GM23338 (cell line): ENCODE measurements around the gene MBD3L5. TPM values are rescaled to one million over a fixed set of nuclear protein-coding genes. Genes with fewer than 3 reads are reported as not detected.

Source experiments
- ATAC-seq: fragments of 200-7000 bp; cut with Tn5 transposase; 3 replicates; pipeline ENCODE4 v1.9.1; 2020
- DNase-seq: peaks from one replicate; pipeline ENCODE4 v3.0.0-alpha.2; 2015; ENCODE audit warnings: low spot score
- H2AFZ ChIP-seq: fragments of 200-600 bp; sonication (generic); 2 replicates; pipeline ENCODE4 v1.8.0; 2016; ENCODE audit warnings: antibody characterized with exemption, mild to moderate bottlenecking, moderate library complexity
- H3F3A ChIP-seq: fragments of 200-600 bp; sonication (generic); replicated peaks from 2 replicates; pipeline ENCODE4 v1.8.0; 2017; ENCODE audit warnings: antibody characterized with exemption, mixed run types, low read depth
- H3K27ac ChIP-seq: fragments of 200-600 bp; sonication (generic); 2 replicates; pipeline ENCODE4 v1.6.1; 2016; ENCODE audit warnings: low read depth
- H3K27me3 ChIP-seq: fragments of 200-600 bp; sonication (generic); 2 replicates; pipeline ENCODE4 v1.8.0; 2016; ENCODE audit warnings: mild to moderate bottlenecking, mixed run types, moderate library complexity; ENCODE audit not compliant: insufficient read depth
- H3K36me3 ChIP-seq: fragments of 200-600 bp; sonication (generic); 2 replicates; pipeline ENCODE4 v1.8.0; 2016; ENCODE audit warnings: mild to moderate bottlenecking; ENCODE audit not compliant: insufficient read depth
- H3K4me1 ChIP-seq: fragments of 200-600 bp; sonication (generic); 2 replicates; pipeline ENCODE4 v1.8.0; 2016; ENCODE audit warnings: mild to moderate bottlenecking, moderate library complexity; ENCODE audit not compliant: insufficient read depth
- H3K4me2 ChIP-seq: fragments of 200-600 bp; sonication (generic); 2 replicates; pipeline ENCODE4 v1.7.1; 2017; ENCODE audit warnings: mixed run types
- H3K4me3 ChIP-seq: fragments of 200-600 bp; sonication (generic); 2 replicates; pipeline ENCODE4 v1.6.1; 2016; ENCODE audit warnings: mixed run types
- H3K79me2 ChIP-seq: fragments of 200-600 bp; sonication (generic); replicated peaks from 2 replicates; pipeline ENCODE4 v1.8.0; 2017; ENCODE audit warnings: mild to moderate bottlenecking; ENCODE audit not compliant: insufficient read depth
- H3K9me2 ChIP-seq: fragments of 200-600 bp; sonication (generic); 2 replicates; pipeline ENCODE4 v1.8.0; 2017; ENCODE audit not compliant: insufficient read depth
- H4K20me1 ChIP-seq: fragments of 200-600 bp; sonication (generic); replicated peaks from 2 replicates; pipeline ENCODE4 v1.8.0; 2017; ENCODE audit warnings: mild to moderate bottlenecking; ENCODE audit not compliant: insufficient read depth
- H3K27ac Mint-ChIP-seq: 2 replicates; pipeline ENCODE4 v1.8.0; 2020; ENCODE audit warnings: inconsistent platforms, mild to moderate bottlenecking, moderate library complexity, mixed read lengths
- H3K27me3 Mint-ChIP-seq: 3 replicates; pipeline ENCODE4 v1.8.0; 2022; ENCODE audit warnings: low read depth, mild to moderate bottlenecking, moderate library complexity, mixed read lengths, inconsistent platforms; ENCODE audit not compliant: insufficient read depth, poor library complexity
- H3K36me3 Mint-ChIP-seq: 3 replicates; pipeline ENCODE4 v1.8.0; 2021; ENCODE audit warnings: low read depth, mild to moderate bottlenecking, inconsistent platforms, moderate library complexity, mixed read lengths
- H3K4me1 Mint-ChIP-seq: 3 replicates; pipeline ENCODE4 v1.8.0; 2020; ENCODE audit warnings: mild to moderate bottlenecking, inconsistent platforms, mixed read lengths
- H3K4me3 Mint-ChIP-seq: 3 replicates; pipeline ENCODE4 v1.8.0; 2021; ENCODE audit warnings: moderate library complexity, mild to moderate bottlenecking, inconsistent platforms, mixed read lengths
- H3K9me3 Mint-ChIP-seq: 3 replicates; pipeline ENCODE4 v1.8.0; 2020; ENCODE audit warnings: moderate library complexity, mild to moderate bottlenecking, inconsistent platforms, mixed read lengths
- CREB1 ChIP-seq: fragments of 250-450 bp; sonication (Bioruptor Pico); IDR thresholded peaks from 2 replicates; pipeline ENCODE4 v1.5.0; 2020; ENCODE audit warnings: low read depth, mild to moderate bottlenecking, moderate library complexity
- CTCF ChIP-seq, 2 experiments: fragments of 200-600 bp in 1 of 2; sonication (generic) in 1 of 2; conservative IDR thresholded peaks; 2 replicates each; pipeline versions ENCODE4 v1.5.1 to v1.6.1; 2016 to 2017; ENCODE audit warnings: antibody characterized with exemption in 2 of 2, low read depth in 2 of 2, mild to moderate bottlenecking in 2 of 2, moderate library complexity in 1 of 2
- ETS1 ChIP-seq: IDR thresholded peaks from 2 replicates; pipeline ENCODE4 v1.6.1; 2016; ENCODE audit warnings: antibody characterized with exemption
- JUNB ChIP-seq: IDR thresholded peaks from one replicate; pipeline ENCODE4 v1.6.1; 2016; ENCODE audit warnings: antibody characterized with exemption; ENCODE audit not compliant: unreplicated experiment
- NANOG ChIP-seq: IDR thresholded peaks from 2 replicates; pipeline ENCODE4 v1.6.1; 2016; ENCODE audit warnings: antibody characterized with exemption, borderline replicate concordance
- POLR2AphosphoS5 ChIP-seq: IDR thresholded peaks from 2 replicates; pipeline ENCODE4 v1.6.1; 2016; ENCODE audit warnings: antibody characterized with exemption, low read depth
- REST ChIP-seq: IDR thresholded peaks from one replicate; pipeline ENCODE4 v1.6.1; 2018; ENCODE audit warnings: antibody characterized with exemption; ENCODE audit not compliant: unreplicated experiment
- ZNF114 ChIP-seq: fragments of 250-450 bp; sonication (Bioruptor Pico); IDR thresholded peaks from 2 replicates; pipeline ENCODE4 v1.5.0; 2020; ENCODE audit warnings: mild to moderate bottlenecking, moderate library complexity
- ZNF331 ChIP-seq: fragments of 250-450 bp; sonication (Bioruptor Pico); IDR thresholded peaks from 2 replicates; pipeline ENCODE4 v1.5.0; 2020; ENCODE audit warnings: low read depth, mild to moderate bottlenecking, moderate library complexity
- polyA plus RNA-seq: library from polyadenylated mRNA; unstranded; fragments of >200 nt; fragmentation: Nextera tagmentation; extraction: Ambion mirVana; gene quantifications from 2 replicates; pipeline ENCODE4 v1.2.1, GENCODE V29; 2016
- total RNA-seq: library from RNA; depleted of rRNA; stranded (reverse); fragments of >200 nt; shearing (Covaris generic); gene quantifications from 2 replicates; pipeline ENCODE4 v1.2.3, GENCODE V29; 2014

MBD3L5 gene
- total and polyA plus RNA-seq, 2 experiments from 2014 or later, result not detected

- no peak for TF ChIP-seq ETS1
- no peak for TF ChIP-seq ZNF331 (CRISPR knock-in tag)
- no peak for TF ChIP-seq POLR2AphosphoS5
Observed at GRCh38 chr19:6988257-6988656, 42.1 kb upstream of the MBD3L5 start (continued).

GRCh38 chr19:6995054-6995453, 35.3 kb upstream of the MBD3L5 start:
- Mint-ChIP-seq H3K27me3 (peaks cover 7% of the 10 kb centered on the region), H3K36me3 (peaks cover 53% of the 10 kb centered on the region), H3K27ac (no peak overlapping the region), H3K9me3 (peaks cover 83% of the 10 kb centered on the region), H3K4me3 (no peak overlapping the region), H3K4me1 (no peaks in the 10 kb centered on the region)
- TF ChIP-seq CREB1 (CRISPR knock-in tag) (no peak), POLR2AphosphoS5 (no peak)
- DNase-seq, result no peak
- H3K9me2 ChIP-seq, result no peaks in the 10 kb centered on the region
- no peak overlapping the region for H3K4me3 ChIP-seq
- H3F3A ChIP-seq, result no peaks in the 10 kb centered on the region
- H3K79me2 ChIP-seq, result no peaks in the 10 kb centered on the region
- H3K4me2 ChIP-seq, result no peak overlapping the region
- H3K4me1 ChIP-seq, result no peaks in the 10 kb centered on the region
- no peak for ATAC-seq
- no peak overlapping the region for H2AFZ ChIP-seq
- H3K27me3 ChIP-seq, result no peaks in the 10 kb centered on the region
- no peak overlapping the region for H3K27ac ChIP-seq
- H3K36me3 ChIP-seq, result no peaks in the 10 kb centered on the region
- H4K20me1 ChIP-seq, result no peaks in the 10 kb centered on the region

- Histone ChIP-seq H3K27ac (no peak overlapping the region), H3K9me2 (no peaks in the 10 kb centered on the region), H4K20me1 (no peaks in the 10 kb centered on the region), H3K79me2 (no peaks in the 10 kb centered on the region), H3F3A (no peaks in the 10 kb centered on the region), H3K36me3 (no peaks in the 10 kb centered on the region; the same call in 1 of the 2 replicates), H3K4me2 (no peak overlapping the region), H3K4me1 (no peaks in the 10 kb centered on the region), H3K27me3 (no peaks in the 10 kb centered on the region), H2AFZ (no peak overlapping the region), H3K4me3 (no peak overlapping the region)
- Mint-ChIP-seq H3K27me3 (peaks cover 7% of the 10 kb centered on the region), H3K27ac (no peak overlapping the region), H3K9me3 (peaks cover 87% of the 10 kb centered on the region), H3K4me3 (no peak overlapping the region), H3K4me1 (no peaks in the 10 kb centered on the region), H3K36me3 (peaks cover 58% of the 10 kb centered on the region)
- no peak for DNase-seq
- no peak for ATAC-seq
- TF ChIP-seq REST (no peak), ZNF114 (CRISPR knock-in tag) (no peak), CTCF (conservative IDR thresholded peaks at IDR 0.05; ENCODE audit: low read depth in 2 of 2) (no peak), ZNF331 (CRISPR knock-in tag) (no peak), NANOG (no peak), POLR2AphosphoS5 (no peak), ETS1 (no peak), JUNB (no peak)
Observed at GRCh38 chr19:6996810-6997209, 33.6 kb upstream of the MBD3L5 start.
